SK-N-SH treated with all-trans-retinoic acid at 6 μM for 48 hours (cell line): ENCODE data around the gene BPIFB4.

Experiments
- ARNTL ChIP-seq: fragments of 450-650 bp; formaldehyde crosslinking; IDR thresholded peaks from 2 replicates; pipeline ENCODE4 v1.5.0; 2020; ENCODE audit warnings: low read depth, mild to moderate bottlenecking, moderate library complexity, borderline replicate concordance
- BACH2 ChIP-seq: fragments of 250-450 bp; sonication (Bioruptor Pico); IDR thresholded peaks from 2 replicates; pipeline ENCODE4 v1.9.0; 2021; ENCODE audit warnings: mild to moderate bottlenecking, borderline replicate concordance
- CSRNP3 ChIP-seq: fragments of 250-450 bp; sonication (Bioruptor Pico); IDR thresholded peaks from 2 replicates; pipeline ENCODE4 v1.5.1; 2021; ENCODE audit warnings: mild to moderate bottlenecking, moderate library complexity
- ESRRG ChIP-seq: fragments of 250-450 bp; sonication (Bioruptor Pico); IDR thresholded peaks from 2 replicates; pipeline ENCODE4 v1.6.1; 2021; ENCODE audit warnings: mild to moderate bottlenecking
- ISL1 ChIP-seq: fragments of 250-450 bp; sonication (Bioruptor Pico); IDR thresholded peaks from 2 replicates; pipeline ENCODE4 v2.1.2; 2022; ENCODE audit warnings: mild to moderate bottlenecking, moderate library complexity
- PATZ1 ChIP-seq: fragments of 250-450 bp; sonication (Bioruptor Pico); IDR thresholded peaks from 2 replicates; pipeline ENCODE4 v1.8.0; 2020; ENCODE audit warnings: mild to moderate bottlenecking, moderate library complexity, borderline replicate concordance
- SNAI2 ChIP-seq: fragments of 250-450 bp; sonication (Bioruptor Pico); IDR thresholded peaks from 2 replicates; pipeline ENCODE4 v1.5.0; 2020; ENCODE audit warnings: mild to moderate bottlenecking, moderate library complexity
- TF ChIP-seq, protein P1 (sequence below): fragments of 250-450 bp; sonication (Bioruptor Pico); IDR thresholded peaks from 2 replicates; pipeline ENCODE4 v1.5.0; 2020; ENCODE audit warnings: mild to moderate bottlenecking, moderate library complexity

DNA sequence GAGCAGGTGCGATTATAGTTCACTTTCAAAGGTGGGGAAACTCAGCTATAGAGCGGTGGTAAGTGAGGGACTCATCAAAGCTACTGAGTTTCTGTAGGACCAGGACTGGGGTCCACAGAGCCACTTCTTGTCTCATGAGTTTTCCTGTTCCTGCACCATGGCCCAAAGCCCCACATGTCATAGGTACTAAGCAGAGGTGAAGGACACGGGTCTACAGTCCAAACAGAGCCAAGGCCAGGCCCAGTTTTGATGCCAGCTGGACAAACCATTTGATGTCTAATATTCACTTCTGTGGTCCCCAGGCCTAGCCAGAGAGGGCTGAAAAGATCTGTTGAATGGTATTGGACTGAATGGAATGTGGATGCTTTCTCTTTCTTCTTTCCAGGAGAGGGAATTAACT, 37.0 kb upstream of the BPIFB4 start:
- TF ChIP-seq ISL1 (CRISPR knock-in tag) = no peak
- no peak for TF ChIP-seq ESRRG
- no peak for TF ChIP-seq PATZ1 (CRISPR knock-in tag)
- no peak for TF ChIP-seq SNAI2
- no peak for TF ChIP-seq BACH2 (CRISPR knock-in tag)
- no peak for TF ChIP-seq CSRNP3 (CRISPR knock-in tag)
- TF ChIP-seq, protein P1, sequence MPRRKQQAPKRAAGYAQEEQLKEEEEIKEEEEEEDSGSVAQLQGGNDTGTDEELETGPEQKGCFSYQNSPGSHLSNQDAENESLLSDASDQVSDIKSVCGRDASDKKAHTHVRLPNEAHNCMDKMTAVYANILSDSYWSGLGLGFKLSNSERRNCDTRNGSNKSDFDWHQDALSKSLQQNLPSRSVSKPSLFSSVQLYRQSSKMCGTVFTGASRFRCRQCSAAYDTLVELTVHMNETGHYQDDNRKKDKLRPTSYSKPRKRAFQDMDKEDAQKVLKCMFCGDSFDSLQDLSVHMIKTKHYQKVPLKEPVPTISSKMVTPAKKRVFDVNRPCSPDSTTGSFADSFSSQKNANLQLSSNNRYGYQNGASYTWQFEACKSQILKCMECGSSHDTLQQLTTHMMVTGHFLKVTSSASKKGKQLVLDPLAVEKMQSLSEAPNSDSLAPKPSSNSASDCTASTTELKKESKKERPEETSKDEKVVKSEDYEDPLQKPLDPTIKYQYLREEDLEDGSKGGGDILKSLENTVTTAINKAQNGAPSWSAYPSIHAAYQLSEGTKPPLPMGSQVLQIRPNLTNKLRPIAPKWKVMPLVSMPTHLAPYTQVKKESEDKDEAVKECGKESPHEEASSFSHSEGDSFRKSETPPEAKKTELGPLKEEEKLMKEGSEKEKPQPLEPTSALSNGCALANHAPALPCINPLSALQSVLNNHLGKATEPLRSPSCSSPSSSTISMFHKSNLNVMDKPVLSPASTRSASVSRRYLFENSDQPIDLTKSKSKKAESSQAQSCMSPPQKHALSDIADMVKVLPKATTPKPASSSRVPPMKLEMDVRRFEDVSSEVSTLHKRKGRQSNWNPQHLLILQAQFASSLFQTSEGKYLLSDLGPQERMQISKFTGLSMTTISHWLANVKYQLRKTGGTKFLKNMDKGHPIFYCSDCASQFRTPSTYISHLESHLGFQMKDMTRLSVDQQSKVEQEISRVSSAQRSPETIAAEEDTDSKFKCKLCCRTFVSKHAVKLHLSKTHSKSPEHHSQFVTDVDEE (CRISPR knock-in tag) = no peak
- no peak for TF ChIP-seq ARNTL (CRISPR knock-in tag)
